ENCODE results near the gene ETV3. TPM values are rescaled to one million over a fixed set of nuclear protein-coding genes. Genes with fewer than 3 reads are reported as not detected.

The ETV3 gene
- total RNA-seq, 1 donor from 2014 or later = 19.5 TPM

DNA sequence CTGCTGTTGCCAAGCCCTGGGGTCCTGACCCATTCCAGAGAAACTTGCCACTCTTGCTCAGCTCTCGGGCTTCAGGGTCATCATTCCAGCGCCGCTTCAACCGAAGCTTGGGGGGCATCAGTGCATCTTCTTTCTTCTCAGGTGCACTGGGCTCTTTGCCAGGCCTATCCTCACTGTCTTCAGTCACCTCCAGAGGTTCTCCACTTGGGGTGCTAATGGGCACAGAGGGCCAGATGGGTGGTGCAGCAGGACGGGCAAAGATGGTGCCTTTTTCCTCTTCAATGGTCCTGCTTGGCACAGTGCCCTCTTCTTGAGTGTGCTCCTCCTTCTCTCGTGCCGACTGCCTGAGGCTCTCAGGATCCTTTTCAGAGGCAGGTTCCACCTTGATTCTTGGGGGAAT lies 13.3 kb downstream of the ETV3 start:
- H3K4me1 ChIP-seq = no peaks in the 10 kb centered on the region
- no peaks in the 10 kb centered on the region for H3K4me1 Mint-ChIP-seq
- H3K27ac ChIP-seq = no peak overlapping the region
- no peaks in the 10 kb centered on the region for H3K27me3 Mint-ChIP-seq (ENCODE audit: insufficient read depth, low read depth)
- H3K36me3 Mint-ChIP-seq = peaks cover 26% of the 10 kb centered on the region
- no peaks in the 10 kb centered on the region for H3K79me2 ChIP-seq (ENCODE audit: low read depth)
- no peak overlapping the region for H2AFZ ChIP-seq (replicated peaks)
- H3F3A ChIP-seq (ENCODE audit: low read depth) = peaks cover 3% of the 10 kb centered on the region
- H4K20me1 ChIP-seq (ENCODE audit: low read depth) = peaks cover 12% of the 10 kb centered on the region
- H3K4me3 ChIP-seq = no peak overlapping the region
- no peak for DNase-seq (ENCODE audit: low spot score)
- H3K36me3 ChIP-seq = no peaks in the 10 kb centered on the region
- no peak overlapping the region for H3K4me3 Mint-ChIP-seq
- H3K9me3 Mint-ChIP-seq = no peaks in the 10 kb centered on the region
- H3K9ac ChIP-seq = no peak overlapping the region
- TF ChIP-seq EZH2phosphoT487 (IDR thresholded peaks at IDR 0.05) = no peak
- no peak for TF ChIP-seq CTCF (IDR thresholded peaks at IDR 0.05)
- no peak for TF ChIP-seq EZH2 (IDR thresholded peaks at IDR 0.05)
- H3K27ac Mint-ChIP-seq = no peak overlapping the region
- no peaks in the 10 kb centered on the region for H3K27me3 ChIP-seq
- no peak overlapping the region for H3K4me2 ChIP-seq
- no peaks in the 10 kb centered on the region for H3K9me3 ChIP-seq (ENCODE audit: low read depth)

- H3K79me2 ChIP-seq (ENCODE audit: low read depth) = no peaks in the 10 kb centered on the region
- no peak overlapping the region for H3K9ac ChIP-seq
- peaks cover 11% of the 10 kb centered on the region for H4K20me1 ChIP-seq (ENCODE audit: low read depth)
- Mint-ChIP-seq H3K36me3 (peaks cover 7% of the 10 kb centered on the region), H3K4me1 (peaks cover 22% of the 10 kb centered on the region), H3K27ac (no peak overlapping the region), H3K27me3 (ENCODE audit: insufficient read depth, low read depth) (peaks cover 9% of the 10 kb centered on the region), H3K9me3 (no peaks in the 10 kb centered on the region), H3K4me3 (no peak overlapping the region)
- H3K4me1 ChIP-seq = peaks cover 20% of the 10 kb centered on the region
- peaks cover 8% of the 10 kb centered on the region for H3F3A ChIP-seq (ENCODE audit: low read depth)
- no peak overlapping the region for H2AFZ ChIP-seq (replicated peaks)
- H3K27me3 ChIP-seq = no peaks in the 10 kb centered on the region
- no peak overlapping the region for H3K27ac ChIP-seq
- H3K36me3 ChIP-seq = no peaks in the 10 kb centered on the region
- H3K9me3 ChIP-seq (ENCODE audit: low read depth) = no peaks in the 10 kb centered on the region
- TF ChIP-seq CTCF (IDR thresholded peaks at IDR 0.05) (no peak), EZH2phosphoT487 (IDR thresholded peaks at IDR 0.05) (no peak), EZH2 (IDR thresholded peaks at IDR 0.05) (no peak)
- no peak overlapping the region for H3K4me2 ChIP-seq
- H3K4me3 ChIP-seq = no peak overlapping the region
- no peak for DNase-seq (ENCODE audit: low spot score)
Observed at GRCh38 chr1:157119448-157119847, 18.7 kb downstream of the ETV3 start.

DNA sequence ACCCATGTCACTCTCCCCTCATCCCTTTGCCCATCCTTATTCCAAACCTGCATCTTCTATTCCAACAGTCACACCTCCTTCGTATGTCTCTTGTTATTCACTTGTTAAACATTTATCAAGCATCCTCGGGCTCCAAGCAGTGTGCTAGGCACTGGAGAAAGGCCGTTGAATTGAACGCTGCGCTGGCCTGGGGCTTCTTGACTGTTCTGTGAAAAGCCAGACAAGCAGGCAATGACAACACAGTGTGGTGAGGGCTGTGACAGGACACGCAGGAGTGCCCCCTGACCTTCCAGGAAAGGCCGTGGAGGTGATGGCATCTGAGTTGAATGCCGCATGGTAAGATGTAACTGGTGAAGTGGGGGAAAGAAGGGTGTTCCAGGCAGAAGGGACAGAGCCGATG lies 19.2 kb downstream of the ETV3 start:
- Histone ChIP-seq H3K27me3 (no peaks in the 10 kb centered on the region), H4K20me1 (ENCODE audit: low read depth) (peaks cover 7% of the 10 kb centered on the region), H3K4me1 (peaks cover 20% of the 10 kb centered on the region), H3K79me2 (ENCODE audit: low read depth) (no peaks in the 10 kb centered on the region), H3K36me3 (no peaks in the 10 kb centered on the region), H3K9me3 (ENCODE audit: low read depth) (no peaks in the 10 kb centered on the region), H3F3A (ENCODE audit: low read depth) (peaks cover 8% of the 10 kb centered on the region), H2AFZ (replicated peaks) (no peak overlapping the region), H3K4me2 (no peak overlapping the region), H3K4me3 (no peak overlapping the region), H3K27ac (no peak overlapping the region), H3K9ac (no peak overlapping the region)
- Mint-ChIP-seq H3K27ac (no peak overlapping the region), H3K27me3 (ENCODE audit: insufficient read depth, low read depth) (peaks cover 10% of the 10 kb centered on the region), H3K4me3 (no peak overlapping the region), H3K9me3 (no peaks in the 10 kb centered on the region), H3K4me1 (peaks cover 22% of the 10 kb centered on the region), H3K36me3 (peaks cover 6% of the 10 kb centered on the region)
- no peak for DNase-seq (ENCODE audit: low spot score)
- TF ChIP-seq EZH2phosphoT487 (IDR thresholded peaks at IDR 0.05) (no peak), EZH2 (IDR thresholded peaks at IDR 0.05) (no peak), CTCF (IDR thresholded peaks at IDR 0.05) (no peak)
